ENCODE data around the gene KAZN. TPM values are rescaled to one million over a fixed set of nuclear protein-coding genes. Genes with fewer than 3 reads are reported as not detected.
"Not testable (repeated sequence)": the region's sequence is repeated elsewhere in the genome, so short reads cannot be mapped to it uniquely, and the experiment has no call there.

The KAZN gene
- total RNA-seq, 1 experiment from 2014 or later: 7.0 TPM

- DNase-seq (ENCODE audit: low read depth): no peak
Measured at GRCh38 chr1:14949270-14949835, 350.9 kb downstream of the KAZN start.

GRCh38 chr1:14949836-14950713, 351.6 kb downstream of the KAZN start:
- no peak for DNase-seq (ENCODE audit: low read depth)
- in situ Hi-C loops (cut with HindIII; ENCODE audit: low pct_unique_long_range_greater_than_20kb, low sequenced_read_pairs): no loop called here

More at GRCh38 chr1:14949270-14949835, 350.9 kb downstream of the KAZN start:
- in situ Hi-C loops (cut with HindIII; ENCODE audit: low pct_unique_long_range_greater_than_20kb, low sequenced_read_pairs): no loop called here

- no peak for DNase-seq (ENCODE audit: low read depth)
- in situ Hi-C loops (cut with HindIII; ENCODE audit: low pct_unique_long_range_greater_than_20kb, low sequenced_read_pairs): no loop called here
Measured at GRCh38 chr1:14951766-14952165, 353.3 kb downstream of the KAZN start.

GRCh38 chr1:14952626-14953314, 354.3 kb downstream of the KAZN start:
- in situ Hi-C loops (cut with HindIII; ENCODE audit: low pct_unique_long_range_greater_than_20kb, low sequenced_read_pairs): no loop called here

GRCh38 chr1:14954210-14954609, 355.7 kb downstream of the KAZN start:
- in situ Hi-C loops (cut with HindIII; ENCODE audit: low pct_unique_long_range_greater_than_20kb, low sequenced_read_pairs): no loop called here
- no peak for DNase-seq (ENCODE audit: low read depth)

More at GRCh38 chr1:14952626-14953314, 354.3 kb downstream of the KAZN start:
- no peak for DNase-seq (ENCODE audit: low read depth)

- no peak for DNase-seq (ENCODE audit: low read depth)
- in situ Hi-C loops (cut with HindIII; ENCODE audit: low pct_unique_long_range_greater_than_20kb, low sequenced_read_pairs): no loop called here
Measured at GRCh38 chr1:14954930-14955329, 356.4 kb downstream of the KAZN start.

GRCh38 chr1:14955402-14955801, 356.9 kb downstream of the KAZN start:
- in situ Hi-C loops (cut with HindIII; ENCODE audit: low pct_unique_long_range_greater_than_20kb, low sequenced_read_pairs): no loop called here
- DNase-seq (ENCODE audit: low read depth): no peak

GRCh38 chr1:14955976-14956375, 357.5 kb downstream of the KAZN start:
- no peak for DNase-seq (ENCODE audit: low read depth)
- in situ Hi-C loops (cut with HindIII; ENCODE audit: low pct_unique_long_range_greater_than_20kb, low sequenced_read_pairs): no loop called here

GRCh38 chr1:14956579-14957195, 358.2 kb downstream of the KAZN start:
- no peak for DNase-seq (ENCODE audit: low read depth)

GRCh38 chr1:14957375-14958098, 359.1 kb downstream of the KAZN start:
- in situ Hi-C loops (cut with HindIII; ENCODE audit: low pct_unique_long_range_greater_than_20kb, low sequenced_read_pairs): no loop called here
- no peak for DNase-seq (ENCODE audit: low read depth)

More at GRCh38 chr1:14956579-14957195, 358.2 kb downstream of the KAZN start:
- in situ Hi-C loops (cut with HindIII; ENCODE audit: low pct_unique_long_range_greater_than_20kb, low sequenced_read_pairs): no loop called here

GRCh38 chr1:14958249-14959058, 360.0 kb downstream of the KAZN start:
- in situ Hi-C loops (cut with HindIII; ENCODE audit: low pct_unique_long_range_greater_than_20kb, low sequenced_read_pairs): no loop called here
- no peak for DNase-seq (ENCODE audit: low read depth)

GRCh38 chr1:14959059-14959694, 360.7 kb downstream of the KAZN start:
- no peak for DNase-seq (ENCODE audit: low read depth)
- in situ Hi-C loops (cut with HindIII; ENCODE audit: low pct_unique_long_range_greater_than_20kb, low sequenced_read_pairs): no loop called here

GRCh38 chr1:14961661-14962267, 363.3 kb downstream of the KAZN start:
- no peak for DNase-seq (ENCODE audit: low read depth)
- in situ Hi-C loops (cut with HindIII; ENCODE audit: low pct_unique_long_range_greater_than_20kb, low sequenced_read_pairs): no loop called here

- no peak for DNase-seq (ENCODE audit: low read depth)
- in situ Hi-C loops (cut with HindIII; ENCODE audit: low pct_unique_long_range_greater_than_20kb, low sequenced_read_pairs): no loop called here
Measured at GRCh38 chr1:14962407-14962806, 363.9 kb downstream of the KAZN start.

GRCh38 chr1:14963791-14964710, 365.6 kb downstream of the KAZN start:
- in situ Hi-C loops (cut with HindIII; ENCODE audit: low pct_unique_long_range_greater_than_20kb, low sequenced_read_pairs); DNase-seq (ENCODE audit: low read depth): not testable (repeated sequence)

- in situ Hi-C loops (cut with HindIII; ENCODE audit: low pct_unique_long_range_greater_than_20kb, low sequenced_read_pairs): no loop called here
- no peak for DNase-seq (ENCODE audit: low read depth)
Measured at GRCh38 chr1:14964711-14965055, 366.2 kb downstream of the KAZN start.
